ENCODE data around the gene DNMT3L. TPM values are rescaled to one million over a fixed set of nuclear protein-coding genes. Genes with fewer than 3 reads are reported as not detected.
"Not testable (repeated sequence)": the region's sequence is repeated elsewhere in the genome, so short reads cannot be mapped to it uniquely, and the experiment has no call there.

DNMT3L gene
- polyA plus RNA-seq, 3 donors, result not detected

DNA sequence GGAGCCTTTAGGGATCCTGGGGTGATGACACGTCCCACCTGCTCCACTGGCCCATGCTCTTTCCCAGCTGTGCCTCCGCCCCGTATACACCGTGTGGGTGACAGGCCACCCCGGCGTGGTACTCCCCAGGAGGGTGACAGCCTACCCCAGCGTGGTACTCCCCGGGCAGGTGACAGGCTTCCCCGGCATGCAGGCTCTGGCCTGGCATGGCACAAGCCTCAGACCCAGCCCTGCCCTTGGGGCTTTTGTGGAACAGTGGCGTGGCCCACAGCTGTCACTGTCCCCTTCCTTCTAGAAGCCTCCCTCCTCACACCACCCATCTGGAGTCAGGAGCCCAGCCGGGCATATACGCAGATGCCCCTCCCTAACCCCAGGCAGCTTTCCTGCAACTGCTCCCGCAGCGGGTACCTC lies 33.5 kb upstream of the DNMT3L start:
- DNase-seq, result no peak

DNA sequence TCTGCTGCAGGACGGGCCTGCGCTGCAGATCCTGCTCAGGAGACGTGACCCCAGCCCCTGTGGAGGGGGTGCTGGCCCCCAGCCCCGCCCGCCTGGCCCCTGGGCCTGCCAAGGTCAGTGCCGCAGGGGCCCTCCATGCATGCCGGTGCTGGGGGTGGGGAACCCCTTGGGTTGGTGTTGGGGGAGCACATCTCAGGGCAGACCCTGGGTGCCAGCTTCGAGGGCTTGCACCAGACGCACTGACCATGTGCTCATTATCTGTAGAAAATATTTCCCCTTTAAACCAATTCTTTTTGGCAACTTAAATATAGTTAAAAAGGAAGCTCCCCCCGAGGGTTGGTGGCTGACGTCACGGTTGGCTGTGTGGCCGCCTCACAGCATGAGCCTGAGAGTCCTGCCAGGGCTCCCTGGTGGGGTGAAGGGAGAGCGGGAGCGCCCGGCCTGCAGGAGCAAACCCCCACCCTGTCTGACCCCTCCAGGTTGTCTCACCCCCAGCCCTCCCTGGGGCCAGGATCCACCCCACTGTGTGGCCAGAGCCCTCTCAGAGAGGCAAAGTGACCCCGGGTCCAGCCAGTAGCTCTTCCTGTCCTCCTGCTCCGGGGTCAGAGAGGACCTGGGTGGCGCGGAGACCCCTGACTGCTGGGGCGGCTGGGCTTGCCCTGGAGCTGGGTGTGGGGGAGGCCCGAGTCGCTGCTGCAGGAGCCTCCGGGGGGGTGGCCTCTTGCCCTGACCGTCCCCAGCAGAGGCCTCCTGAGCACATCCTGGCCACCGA lies 32.9 kb upstream of the DNMT3L start:
- DNase-seq, result no peak

DNA sequence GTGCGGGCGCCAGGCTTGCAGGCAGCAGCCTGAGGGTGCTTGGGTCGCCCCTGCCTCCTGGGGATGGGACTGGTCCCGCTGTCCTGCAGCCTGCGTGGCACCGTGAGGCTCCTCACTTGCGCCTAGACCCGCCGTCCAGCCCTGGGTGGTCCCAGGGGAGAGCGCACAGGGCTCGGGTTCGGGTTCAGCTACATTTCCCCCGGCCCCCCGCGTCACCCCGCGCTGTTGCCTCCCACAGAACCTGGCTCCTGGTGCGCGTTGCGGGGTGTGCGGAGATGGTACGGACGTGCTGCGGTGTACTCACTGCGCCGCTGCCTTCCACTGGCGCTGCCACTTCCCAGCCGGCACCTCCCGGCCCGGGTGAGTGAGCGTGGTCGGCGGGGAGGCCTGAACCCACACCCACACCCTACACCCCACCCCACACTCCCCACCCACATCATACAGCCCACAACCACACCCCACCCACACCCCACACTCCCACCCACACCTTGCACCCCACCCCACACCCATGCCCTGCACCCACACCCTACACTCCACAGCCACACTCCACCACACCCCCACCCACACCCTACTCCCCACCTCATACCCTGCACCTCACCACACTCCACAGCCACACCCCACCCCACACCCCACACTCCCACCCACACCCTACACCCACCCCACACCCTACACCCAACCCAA lies 32.0 kb upstream of the DNMT3L start:
- DNase-seq, result no peak

DNA sequence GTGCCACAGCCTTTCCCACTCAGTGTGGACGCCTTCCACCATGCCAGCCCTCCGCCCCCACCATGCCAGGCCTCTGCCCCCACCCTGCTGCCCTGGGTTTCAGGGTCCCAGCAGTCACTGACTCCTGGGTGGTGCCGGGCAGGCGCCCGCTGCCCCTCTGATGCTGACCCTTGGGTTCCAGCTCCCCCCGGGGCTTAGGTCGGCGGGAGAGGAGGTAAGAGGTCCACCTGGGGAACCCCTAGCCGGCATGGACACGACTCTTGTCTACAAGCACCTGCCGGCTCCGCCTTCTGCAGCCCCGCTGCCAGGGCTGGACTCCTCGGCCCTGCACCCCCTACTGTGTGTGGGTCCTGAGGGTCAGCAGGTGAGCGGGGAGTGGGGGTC lies 31.1 kb upstream of the DNMT3L start:
- no peak for DNase-seq

DNA sequence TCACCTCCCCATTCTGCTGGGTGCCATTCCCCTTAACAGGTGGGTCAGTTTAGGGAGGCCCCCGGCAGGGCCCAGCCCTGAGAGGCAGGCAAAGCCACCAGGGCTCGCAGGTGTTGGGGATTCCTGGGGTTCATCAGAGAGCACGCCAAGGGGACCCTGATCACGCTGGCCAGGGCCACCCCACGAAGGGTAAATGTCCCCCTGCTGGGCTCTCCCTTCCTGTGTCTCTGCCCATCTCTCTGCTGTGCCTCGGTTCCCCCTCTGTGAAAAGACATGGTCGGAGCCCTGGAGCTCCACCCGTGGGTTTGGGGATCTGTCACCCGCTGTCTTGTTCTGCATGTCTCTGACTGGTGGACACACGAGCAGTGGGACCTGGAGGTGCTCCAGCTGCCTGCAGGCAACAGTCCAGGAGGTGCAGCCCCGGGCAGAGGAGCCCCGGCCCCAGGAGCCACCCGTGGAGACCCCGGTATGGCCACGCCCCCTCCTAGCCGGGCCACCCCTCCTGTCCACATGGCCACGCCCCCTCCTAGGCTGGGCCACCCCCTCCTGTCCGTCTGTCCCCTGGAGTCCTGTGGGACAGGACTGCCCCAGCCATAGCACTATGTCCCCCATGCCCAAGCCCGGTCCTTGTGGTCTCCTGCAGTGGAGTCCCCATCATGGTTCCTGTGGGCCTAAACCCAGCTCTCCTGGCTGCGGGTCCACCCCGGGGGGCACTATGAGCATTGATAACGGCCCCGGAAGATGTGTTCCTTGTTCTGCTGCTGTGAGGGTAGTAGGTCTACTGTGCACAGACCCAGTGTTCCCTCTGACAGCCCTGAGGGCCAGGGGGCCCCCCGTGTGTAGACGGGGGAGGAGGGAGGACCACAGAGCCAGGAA lies 30.5 kb upstream of the DNMT3L start:
- DNase-seq, result no peak

DNA sequence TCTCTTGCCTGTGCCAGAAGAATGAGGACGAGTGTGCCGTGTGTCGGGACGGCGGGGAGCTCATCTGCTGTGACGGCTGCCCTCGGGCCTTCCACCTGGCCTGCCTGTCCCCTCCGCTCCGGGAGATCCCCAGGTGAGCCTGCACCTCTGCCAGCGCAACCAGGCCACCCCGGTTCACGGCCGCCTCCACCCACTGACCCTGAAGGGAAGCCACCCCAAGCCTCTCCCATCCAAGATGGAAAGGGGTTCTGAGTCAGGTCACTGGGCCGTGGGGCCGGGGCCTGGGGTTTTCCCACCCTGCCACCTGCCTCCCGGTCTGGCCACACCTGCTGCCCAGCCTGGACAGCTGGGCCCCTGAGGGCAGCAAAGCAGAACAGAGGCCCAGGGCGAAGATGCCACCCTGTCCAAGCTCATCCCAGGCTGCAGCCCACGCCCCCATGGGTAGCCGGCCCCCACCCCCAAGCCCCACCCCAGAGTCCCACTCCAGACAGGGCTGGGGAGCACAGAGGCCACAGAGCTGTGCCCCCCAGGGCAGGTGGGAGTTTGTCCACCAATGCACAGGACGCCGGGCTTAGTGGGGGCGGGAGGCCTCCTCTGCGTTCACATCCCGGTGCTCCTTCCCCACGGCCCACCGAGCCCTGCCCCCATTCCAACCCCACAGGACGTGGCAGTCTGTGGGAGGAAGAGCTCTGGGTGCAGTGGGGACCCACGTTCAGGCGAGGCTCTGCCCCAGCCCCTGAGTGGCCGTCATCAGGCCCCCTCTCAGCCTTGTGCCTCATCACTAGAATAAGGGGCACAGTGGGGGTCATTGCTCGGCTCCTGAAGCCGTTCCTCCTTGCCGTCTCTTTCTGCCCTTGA lies 29.6 kb upstream of the DNMT3L start:
- DNase-seq, result no peak

DNA sequence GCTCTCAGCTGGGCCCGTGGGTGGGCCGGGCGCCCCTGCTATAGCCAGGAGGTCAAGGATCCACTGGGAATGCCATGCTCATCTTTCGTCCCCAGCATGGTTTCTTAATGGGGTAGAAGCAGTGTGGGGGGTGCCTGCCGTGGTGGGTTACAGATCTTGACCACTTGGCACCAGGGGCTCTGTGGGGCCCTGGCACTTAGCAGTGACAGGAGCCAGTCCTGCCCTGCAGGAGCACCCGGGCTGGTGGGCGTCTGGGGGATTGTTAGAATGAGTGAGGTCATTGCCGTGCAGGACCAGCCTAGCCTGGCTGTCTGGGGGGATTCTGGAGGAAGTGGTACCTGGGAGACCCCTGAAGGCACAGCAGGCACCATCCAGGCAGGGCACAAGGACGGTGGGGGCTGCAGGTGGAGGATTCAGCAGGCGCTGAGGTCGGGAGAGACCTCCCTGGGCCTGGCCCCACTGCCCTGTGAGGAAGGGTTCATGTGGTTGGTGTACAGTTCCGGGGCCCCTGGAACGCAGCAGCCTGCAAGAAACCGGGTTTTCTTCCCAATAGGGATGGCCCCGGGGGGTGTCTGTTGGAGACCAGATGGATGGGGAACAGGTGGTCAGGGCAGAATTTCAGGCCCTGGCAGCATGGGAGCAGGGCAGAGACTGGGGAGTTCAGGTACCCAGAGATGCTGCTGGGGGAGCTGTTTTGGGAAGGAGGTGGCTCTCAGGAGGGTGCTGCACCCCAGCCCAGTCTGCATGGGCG lies 28.8 kb upstream of the DNMT3L start:
- no peak for DNase-seq

DNA sequence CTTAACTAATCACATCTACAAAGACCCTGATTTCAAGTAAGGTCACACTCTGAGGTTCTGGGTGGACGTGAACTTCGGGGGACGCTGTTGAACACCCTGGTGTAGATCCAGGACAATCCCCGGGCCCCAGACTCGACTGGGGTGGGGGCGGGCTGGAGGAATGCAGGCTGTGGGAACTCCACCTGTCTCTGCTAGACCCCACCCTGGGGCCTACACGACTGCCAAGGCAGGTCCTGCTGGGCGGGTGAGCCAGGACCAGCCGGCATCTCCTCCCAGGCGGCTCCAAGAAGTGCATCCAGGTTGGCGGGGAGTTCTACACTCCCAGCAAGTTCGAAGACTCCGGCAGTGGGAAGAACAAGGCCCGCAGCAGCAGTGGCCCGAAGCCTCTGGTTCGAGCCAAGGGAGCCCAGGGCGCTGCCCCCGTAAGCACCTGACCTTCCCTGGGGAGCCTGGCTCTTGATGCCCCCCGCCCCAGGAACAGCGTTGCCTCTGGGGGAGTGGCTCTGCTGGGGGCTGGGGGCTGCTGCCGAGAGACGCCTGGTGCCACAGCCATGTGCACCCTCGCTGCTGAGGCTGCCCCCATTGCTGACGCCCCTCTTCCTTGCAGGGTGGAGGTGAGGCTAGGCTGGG lies 27.8 kb upstream of the DNMT3L start:
- DNase-seq, result no peak

DNA sequence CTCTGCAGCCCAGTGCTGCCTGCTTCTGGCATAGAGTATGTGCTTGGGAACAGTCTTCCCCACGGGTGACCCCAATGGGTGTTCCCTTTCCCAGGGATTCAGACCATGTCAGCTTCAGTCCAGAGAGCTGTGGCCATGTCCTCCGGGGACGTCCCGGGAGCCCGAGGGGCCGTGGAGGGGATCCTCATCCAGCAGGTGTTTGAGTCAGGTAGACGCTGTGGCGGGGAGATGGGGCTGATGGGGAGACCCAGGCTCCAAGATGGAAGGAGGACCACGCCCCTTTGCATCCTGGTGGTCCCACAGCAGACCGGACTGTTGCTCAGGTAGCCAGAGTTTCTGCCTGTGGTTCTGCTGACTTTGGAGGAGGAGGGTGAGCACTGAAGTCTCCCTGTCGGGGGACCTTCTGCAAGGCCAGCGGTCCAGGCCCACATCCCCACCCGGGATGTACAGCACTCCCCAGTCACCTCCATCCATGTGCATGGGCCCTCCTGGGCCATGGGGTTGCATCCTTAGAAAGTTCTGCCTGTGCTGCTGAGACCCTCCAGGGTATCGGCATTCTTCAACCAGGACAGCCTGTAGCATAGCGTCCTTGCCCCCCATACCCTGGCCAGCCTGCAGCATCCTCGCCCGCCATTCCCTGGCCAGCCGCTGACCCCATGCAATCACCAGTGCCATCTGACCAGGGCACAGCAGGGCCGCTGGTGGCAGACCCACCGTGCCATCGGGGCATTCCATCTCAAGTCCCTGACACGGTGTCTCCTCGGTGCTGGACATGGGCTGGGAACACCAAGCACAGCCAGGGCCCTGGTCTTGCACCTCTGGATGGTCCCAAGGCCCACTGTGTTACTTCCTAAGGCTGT lies 26.8 kb upstream of the DNMT3L start:
- DNase-seq, result no peak

DNA sequence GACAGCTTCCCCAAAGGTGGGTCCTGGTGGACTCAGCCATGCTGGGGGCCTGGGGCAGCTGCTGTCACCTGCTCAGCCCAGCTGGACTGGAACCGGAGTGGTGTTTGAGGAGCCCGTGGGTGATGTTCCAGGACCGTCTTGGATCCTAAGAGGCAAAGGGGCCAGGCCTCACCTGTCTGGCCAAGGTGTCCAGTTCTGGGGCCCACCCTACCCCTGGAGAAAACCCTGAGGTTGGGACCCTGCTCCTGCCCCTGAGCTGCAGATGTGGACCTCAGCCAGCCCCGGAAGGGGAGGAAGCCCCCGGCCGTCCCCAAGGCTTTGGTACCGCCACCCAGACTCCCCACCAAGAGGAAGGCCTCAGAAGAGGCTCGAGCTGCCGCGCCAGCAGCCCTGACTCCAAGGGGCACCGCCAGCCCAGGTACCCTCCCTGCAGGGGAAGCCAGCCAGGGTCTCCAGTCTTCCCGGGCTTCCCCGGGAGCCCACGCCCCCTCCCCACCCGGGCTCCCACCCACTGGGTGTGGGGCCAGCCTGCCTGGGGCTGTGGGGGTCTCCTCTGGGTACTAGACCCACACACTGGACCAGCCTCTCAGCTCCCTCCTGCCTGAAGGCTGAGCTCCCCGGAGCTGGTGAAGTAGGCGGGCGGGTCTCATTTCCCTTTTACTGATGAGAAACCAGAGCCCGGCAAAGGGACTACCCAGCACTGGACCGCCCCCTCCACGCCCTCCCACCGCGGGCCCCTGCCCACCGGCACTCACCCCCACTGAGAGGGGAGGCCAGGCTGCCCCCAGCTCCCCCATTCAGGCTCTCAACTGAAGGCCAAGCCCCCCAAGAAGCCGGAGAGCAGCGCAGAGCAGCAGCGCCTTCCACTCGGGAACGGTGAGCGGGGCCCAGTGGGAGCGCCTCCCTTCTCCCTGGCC lies 25.3 kb upstream of the DNMT3L start:
- no peak for DNase-seq

DNA sequence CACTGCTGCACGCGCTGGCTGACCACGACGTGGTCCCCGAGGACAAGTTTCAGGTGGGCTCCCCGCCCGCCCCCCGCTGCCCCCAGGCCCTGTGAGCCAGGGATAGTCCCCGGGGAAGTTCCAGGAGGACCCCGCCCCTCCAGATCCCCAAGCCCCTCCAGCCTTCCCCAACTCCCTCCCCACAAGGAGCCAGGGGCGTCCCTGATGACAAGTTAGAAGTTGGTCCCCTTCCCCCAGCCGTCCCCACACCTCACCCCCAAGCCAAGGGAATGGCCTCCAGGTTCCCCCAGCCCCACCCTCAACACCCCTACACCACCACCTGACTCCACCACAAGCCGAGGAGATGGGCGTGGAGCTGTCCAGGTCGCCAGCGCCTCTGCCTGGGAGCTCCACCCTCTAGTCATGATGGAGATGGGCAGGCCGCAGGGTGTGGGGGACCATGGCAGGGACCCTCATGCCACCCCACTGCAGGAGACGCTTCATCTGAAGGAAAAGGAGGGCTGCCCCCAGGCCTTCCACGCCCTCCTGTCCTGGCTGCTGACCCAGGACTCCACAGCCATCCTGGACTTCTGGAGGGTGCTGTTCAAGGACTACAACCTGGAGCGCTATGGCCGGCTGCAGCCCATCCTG lies 24.5 kb upstream of the DNMT3L start:
- DNase-seq, result no peak

DNA sequence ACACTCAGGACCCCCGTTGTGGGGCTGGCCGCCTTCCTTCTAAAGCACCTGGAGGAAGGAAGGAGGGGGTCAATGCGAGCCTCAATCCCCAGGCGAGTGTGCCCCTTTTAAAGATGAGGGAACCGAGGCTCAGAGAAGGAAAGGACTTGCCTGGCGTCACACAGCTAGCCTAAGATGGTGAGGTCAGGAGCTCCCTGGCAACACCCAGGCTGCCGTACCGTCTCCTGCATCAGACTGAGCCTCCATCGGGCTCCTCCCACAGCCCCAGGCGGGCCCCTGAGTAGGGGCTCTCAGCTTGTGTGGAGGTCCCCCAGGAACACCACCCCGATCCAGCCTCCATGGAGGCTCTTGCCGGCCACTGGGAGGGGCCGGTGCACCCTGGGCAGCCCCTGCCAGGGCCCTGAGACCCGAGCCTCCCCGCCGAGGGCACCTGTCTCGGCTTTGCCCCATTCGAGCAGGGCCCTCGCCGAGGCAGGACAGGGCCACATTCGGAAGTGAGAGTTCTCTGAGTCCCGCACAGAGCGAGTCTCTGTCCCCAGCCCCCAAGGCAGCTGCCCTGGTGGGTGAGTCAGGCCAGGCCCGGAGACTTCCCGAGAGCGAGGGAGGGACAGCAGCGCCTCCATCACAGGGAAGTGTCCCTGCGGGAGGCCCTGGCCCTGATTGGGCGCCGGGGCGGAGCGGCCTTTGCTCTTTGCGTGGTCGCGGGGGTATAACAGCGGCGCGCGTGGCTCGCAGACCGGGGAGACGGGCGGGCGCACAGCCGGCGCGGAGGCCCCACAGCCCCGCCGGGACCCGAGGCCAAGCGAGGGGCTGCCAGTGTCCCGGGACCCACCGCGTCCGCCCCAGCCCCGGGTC lies 23.7 kb upstream of the DNMT3L start, which contains the start of gene AIRE:
TSS of gene AIRE (plus strand) at position 739 of the 855 bp plus-strand sequence. CDS start 131 bp downstream, outside the sequence.
- no peak for DNase-seq

DNA sequence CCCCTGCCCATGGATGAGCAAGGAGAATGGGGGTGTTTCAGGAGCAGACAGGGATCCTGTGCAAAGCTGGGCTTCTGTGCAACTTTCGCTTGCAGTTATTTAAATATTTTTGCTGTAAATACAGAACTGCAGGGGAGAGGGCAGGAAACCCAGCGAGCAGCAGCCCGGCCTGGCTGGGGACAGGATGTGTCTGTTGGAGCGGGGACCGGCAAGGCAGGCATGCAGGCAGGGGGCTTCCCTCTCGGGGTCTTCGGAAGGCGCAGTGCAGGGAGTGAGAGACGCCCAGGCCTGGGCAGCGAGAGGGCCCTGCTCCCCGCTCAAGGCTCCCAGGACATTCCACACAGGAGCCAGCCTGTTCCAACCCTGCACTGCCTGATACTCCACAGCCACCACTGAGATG lies 22.3 kb upstream of the DNMT3L start:
- DNase-seq, result no peak

DNA sequence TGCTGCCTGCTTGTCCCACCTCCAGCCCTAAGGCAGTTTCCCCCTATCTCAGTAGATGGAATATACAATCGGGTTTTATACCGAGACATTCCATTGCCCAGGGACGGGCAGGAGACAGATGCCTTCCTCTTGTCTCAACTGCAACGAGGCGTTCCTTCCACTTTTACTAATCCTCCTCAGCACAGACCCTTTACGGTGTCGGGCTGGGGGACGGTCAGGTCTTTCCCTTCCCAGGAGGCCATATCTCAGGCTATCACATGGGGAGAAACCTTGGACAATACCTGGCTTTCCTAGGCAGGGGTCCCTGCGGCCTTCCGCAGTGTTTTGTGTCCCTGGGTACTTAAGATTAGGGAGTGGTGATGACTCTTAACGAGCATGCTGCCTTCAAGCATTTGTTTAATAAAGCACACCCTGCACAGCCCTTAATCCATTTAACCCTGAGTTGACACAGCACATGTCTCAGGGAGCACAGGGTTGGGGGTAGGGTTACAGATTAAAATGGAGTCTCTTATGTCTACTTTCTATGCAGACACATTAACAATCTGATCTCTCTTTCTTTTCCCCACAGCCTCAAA lies 21.6 kb upstream of the DNMT3L start:
- not testable (repeated sequence) for DNase-seq

DNA sequence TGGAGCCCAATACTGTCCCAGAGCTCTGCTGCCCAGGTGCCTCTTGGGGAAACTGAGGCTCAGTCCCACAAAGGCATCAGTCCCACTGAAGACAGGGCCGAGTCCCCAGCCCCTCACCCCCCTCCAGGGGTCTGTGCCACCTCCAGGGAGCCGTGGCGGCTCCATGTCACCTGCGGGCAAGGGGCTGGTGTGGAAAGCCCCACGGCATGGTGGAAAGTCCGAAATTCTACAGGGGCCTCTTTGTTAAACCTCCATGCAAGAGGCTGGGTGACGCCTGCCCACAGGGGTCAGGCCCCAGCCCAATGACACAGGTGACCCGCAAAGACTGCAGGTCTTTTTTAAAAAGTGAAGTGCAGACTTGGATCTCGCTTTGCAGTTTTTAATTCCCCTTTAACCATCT lies 20.7 kb upstream of the DNMT3L start:
- DNase-seq, result no peak

DNA sequence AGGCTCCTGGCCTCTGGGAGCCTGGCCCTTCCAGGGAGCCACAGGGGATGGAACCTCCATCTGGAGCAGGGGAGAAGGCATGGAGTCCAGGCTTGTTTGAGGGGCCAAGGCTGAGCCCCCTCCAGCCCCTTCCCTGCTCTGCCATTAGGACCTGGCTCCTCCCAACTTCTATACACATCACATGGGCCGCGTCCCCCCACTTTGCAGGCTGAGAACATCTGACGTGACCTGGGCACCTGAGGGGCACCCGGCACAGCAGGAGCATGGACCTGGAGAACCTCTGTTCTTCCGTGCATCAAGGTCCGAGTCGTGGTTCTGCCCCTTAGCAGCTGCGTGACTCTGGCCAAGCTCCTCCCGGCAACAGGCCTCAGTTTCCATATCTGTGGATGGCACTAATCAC lies 20.1 kb upstream of the DNMT3L start:
- no peak for DNase-seq

Measured in renal pelvis (tissue), 4 donors.